HG03354 (cell line): ENCODE data around the gene MAEA.
A peak's percentile ranks its signal among the peaks of the same experiment; 100 is the strongest.

Experiments used
- ATAC-seq: cut with Tn5 transposase; IDR thresholded peaks from one replicate; pipeline ENCODE4 v1.9.1; 2021; ENCODE audit warnings: mild to moderate bottlenecking; ENCODE audit not compliant: unreplicated experiment, poor library complexity, severe bottlenecking

MAEA gene

DNA sequence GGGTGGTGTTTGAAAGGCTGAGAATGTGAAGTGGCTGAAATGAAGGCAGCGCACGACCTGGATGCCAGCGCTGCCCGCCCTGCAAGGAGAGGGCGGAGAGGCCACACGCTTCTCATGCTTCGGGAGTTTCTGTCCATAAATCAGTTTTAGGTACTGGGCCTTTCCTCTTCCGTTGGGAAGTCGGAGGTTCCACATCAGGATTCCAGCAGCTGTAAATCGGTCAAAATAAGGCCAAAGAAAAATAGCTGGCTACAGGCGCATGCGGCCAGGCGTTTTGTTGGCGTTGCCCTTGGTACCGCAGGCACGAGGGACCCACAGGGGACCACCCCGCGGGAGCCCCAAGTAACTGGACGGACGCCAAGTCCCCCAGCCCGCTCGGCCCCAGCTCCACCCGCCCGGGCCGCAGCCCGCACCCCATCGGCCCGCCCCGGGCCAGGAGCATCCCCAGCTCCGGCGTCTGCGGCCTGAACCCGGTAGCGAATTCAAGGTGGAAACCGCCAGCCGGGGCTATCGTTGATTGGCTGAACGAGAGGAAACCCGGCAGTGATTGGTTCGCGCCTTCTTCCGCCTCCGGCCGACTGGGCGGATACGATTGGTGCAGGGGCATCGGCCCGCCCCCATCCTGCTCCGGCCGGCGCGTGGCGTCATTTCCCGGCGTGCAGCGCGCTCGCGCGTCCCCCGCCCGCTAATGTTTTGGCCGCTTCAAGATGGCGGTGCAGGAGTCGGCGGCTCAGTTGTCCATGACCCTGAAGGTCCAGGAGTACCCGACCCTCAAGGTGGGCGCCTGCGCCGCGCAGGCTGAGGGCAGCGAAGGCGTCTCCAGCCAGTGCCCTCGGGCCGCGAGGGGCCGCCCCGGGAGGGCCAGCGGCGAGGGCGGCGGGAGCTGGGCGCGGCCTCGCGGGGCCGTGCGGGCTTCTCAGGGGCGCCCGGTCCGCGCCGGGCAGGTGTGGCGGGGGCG, at the start of gene MAEA:
Gene MAEA (plus strand): TSS at position 685 of the 958 bp plus-strand sequence. CDS start 23 bp downstream, at position 708.
- peak; percentile 96 for ATAC-seq

DNA sequence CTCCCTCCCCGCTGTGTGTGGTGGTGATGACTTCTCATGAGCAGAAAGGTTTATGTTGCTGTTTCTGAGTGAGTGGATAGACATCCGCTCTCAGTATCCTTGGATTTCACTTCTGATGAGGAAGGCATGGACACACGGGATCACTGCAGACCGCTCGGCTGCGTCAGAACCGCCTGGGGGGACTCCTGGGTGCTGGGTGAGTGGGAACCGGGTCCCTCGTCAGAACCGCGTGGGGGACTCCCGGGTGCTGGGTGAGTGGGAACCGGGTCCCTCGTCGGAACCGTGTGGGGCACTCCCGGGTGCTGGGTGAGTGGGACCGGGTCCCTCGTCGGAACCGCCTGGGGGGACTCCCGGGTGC, 49.8 kb upstream of the MAEA start:
- ATAC-seq, result no peak

DNA sequence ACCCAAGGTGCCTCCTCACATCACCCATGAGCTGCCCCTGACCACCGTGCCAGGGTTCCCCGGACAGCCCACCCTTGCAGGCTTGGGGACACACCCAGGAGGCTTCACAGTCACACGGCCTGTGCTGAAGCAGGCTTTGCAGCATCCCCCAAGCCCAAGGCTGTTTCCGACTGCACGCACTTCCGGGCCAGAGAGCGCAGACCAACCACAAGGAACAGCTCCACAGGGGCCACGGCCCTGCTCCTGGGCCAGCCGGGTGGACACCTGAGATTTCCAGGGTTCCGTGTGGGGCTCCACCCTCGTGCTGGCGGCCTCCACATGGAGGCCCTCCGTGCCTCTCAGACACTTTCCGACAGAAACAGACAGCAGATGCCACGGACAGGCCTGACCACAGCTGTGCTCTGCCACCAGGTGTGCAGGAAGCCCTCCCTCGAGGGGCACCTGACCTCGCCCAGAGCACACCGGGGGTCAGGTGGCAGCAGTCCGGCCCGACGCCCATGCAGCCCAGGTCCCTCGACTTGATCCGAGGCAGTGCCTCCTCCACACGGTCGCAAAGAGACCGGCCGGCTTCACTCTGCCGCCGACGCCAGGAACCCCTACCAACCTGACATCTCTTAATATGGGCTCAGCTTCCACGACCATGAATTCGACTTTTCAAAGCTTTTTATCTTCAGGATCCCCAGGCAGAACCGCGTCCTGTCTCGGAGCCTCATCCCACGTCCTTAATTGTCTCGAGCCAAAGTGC, 48.8 kb upstream of the MAEA start:
- no peak for ATAC-seq

DNA sequence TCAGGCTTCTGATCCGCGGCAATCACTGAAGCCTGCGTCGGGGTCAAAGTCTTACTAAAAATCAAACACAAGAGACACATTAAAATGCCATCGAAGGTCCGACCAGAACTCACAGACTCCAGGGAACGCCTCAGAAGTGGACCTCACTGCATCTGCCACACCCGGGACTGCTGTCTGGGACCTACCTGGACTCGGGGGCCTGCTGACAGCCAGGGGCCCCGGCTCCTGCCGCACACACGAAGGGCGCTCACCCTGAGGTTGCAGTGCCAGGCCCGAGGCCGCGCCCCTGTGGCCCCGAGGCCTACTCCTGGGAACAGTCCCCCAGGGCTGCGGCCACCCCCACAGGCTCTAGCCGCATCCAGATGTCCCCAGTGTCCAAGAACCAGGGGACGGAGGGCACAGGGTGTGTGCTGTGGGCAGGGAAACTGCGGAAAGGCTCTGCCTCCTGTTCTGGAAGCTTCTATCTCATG, 48.2 kb upstream of the MAEA start:
- no peak for ATAC-seq

DNA sequence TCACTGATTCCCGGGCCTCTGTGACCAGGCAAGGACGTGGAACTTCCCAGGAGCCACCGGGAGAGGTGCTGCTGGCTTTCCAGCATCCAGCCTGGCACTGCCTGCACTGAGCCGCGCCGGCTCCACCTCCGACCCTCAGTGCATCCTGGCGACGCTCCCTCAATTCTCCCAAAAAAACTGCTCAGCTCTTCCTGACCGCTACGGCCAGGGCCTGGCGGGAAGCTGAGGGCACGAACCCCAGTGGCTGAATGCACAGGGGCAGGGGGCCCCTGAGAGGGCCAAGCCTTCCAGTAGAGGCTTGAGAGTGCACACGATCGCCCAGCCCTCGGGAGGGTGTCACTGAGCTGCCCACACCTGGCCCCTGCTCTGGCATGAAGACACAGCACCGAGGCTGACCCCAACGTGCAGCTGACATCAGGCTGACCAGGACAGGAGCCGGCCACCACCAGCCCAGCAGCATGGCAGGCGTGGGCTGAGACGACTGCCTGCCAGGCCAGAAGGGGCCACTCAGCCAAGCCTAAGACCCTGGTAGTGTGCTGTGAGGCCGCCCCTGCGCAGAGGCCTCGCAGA, 47.7 kb upstream of the MAEA start:
- no peak for ATAC-seq

DNA sequence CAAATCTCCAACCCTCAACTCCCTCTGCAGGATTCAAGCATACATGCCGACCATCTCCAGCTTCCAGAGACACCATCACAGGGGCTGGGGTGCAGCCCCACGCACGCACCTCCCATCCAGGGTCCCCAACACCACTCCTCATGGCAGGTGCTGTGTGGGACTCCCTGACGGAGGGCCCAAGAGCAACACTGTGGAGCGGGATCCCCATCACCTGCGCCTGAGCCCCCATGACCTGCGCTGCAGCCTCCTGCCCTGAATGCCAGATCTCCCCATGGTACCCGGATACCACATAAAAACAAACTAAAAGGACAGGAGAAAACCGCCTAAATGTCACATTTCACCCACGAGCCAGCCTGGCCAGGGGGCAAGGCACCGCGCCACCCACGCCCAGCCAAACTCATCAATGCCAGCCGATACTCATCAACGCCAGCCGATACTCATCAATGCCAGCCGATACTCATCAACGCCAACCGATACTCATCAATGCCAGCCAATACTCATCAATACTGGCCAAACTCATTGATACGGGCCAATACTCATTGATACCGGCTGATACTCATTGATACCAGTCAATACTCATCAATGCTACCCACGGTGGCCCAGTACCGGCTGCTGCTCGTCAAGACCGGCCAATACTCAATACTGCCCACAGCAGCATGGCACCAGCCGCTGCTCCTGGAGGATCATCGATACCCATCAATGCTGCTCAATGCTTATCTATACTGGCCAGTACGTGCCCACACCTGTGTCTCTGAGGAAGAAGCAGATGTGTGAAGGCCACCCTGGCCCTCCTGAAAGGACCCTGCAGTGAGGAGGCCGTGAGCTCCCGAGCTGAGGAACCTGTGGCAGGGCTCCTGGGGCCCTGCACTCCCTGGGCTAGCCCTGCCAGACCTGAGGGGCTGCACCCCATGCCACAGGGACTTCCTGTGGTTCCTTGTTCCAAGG, 46.9 kb upstream of the MAEA start:
- no peak for ATAC-seq

DNA sequence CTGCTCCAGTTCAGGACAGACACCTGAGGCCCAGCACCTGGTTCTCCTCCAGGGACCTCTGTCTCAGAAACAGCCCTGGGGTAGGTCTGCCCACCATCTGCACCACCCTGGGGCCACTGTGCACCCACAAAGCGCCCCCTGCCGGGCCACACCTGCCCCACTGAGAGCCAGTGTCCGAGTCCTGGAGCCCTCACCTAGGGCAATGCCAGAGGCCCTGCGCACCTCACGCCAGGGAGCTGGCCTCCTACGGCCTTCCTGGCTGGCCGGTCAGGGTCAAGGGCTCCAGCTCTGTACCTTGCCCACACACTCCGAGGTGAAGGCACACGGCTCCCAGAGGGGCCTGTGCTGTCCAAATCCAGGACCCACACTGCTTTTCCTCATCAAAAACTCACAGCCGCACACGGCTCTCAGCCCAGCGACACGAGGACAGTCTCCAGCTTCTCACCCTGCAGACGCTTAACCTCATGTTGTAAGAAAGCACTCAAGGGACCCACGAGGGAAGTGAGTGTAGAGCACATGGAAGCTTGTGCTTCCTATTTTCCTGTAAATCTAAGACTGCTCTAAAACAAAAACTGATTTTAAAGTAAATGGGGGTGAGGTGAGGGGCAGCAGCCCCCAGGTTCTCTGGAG, 46.1 kb upstream of the MAEA start:
- ATAC-seq, result no peak

DNA sequence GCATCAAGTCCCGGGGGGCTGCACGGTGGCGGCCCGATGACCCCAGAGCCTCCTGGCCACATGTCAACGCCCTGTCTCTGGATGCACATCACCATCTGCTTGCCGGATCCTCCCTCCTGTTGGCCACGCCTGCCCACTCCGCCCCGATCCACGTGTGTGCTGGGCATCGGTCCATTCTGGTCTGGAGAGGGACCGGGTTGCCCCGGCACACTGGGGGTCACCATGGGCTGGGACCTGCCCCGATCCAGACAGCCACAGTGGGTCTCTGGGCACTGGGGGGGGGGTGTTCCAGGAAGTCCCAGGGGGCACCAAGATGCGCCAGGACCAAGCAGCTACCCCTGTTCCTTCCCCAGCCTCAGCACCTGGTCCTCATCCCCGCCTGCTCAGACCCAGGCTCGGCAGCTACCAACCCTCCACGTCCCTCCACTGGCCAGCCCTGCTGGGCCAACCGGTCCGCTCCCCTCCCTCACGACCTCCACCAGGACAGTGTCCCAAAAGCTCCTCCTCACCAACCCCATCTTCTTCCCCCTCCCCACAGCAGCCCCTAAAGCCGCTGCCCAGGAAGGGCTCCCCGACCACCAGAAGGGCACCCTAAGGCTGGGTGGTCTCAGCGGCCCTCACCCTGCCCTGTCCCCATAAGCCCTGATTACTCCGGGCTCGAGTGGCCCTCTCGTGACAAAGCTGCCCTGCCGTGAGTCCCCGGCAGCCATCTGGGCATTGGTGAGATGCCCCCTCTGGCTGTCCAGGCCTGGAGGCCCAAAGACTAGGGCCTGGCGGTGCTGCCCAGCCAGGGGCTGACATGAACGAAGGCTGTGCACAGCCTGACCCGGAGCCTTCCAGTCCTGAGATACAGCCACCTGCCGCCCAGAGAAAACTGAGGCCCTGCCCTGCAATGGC, 45.4 kb upstream of the MAEA start:
- ATAC-seq, result no peak

DNA sequence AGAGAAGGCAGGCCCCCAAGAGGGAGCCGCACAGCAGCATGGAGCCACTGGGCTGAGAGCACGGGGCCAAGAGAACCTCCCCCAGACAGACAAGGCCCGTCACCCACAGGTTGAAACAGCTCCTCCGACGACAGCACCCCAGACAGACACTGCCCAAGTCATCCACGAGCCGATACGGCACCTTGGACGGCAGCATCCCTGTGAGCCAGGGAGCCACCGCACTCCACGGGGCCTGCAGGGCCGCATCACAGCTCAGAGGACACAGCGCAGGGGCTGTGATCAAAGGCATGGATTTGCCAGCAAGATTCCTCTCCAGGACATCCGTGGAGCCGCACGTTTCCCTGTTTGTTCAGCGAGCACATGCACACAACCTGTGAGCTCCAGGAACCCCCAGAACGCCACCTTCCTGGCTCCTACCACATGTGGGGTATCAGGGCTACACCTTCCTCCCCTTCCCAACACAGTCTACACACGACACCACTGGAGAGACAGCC, 44.7 kb upstream of the MAEA start:
- no peak for ATAC-seq

DNA sequence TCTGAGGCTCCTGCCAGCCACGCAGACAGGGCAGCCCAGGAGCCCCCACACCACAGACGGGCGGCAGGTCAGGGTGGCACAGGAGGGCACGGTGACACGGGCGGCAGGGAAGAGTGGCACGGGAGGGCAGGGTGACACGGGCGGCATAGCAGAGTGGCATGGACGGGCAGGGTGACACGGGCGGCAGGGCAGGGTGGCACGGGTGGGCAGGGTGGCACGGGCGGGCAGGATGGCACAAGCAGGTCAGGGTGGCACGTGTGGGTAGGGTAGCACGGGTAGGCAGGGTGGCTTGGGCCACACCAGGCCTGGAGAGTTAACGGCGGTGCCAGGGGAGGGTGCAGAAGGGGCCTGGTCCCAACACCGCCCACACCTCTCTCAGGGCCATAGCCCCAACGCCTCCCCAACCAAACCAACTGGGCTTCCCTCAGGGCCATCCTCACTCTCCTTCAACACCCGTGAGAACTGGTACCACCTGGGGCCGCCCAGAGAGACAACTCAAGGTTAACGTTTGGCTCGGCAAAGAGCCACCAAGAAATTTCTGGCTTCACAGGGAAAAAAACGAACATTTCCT, 44.1 kb upstream of the MAEA start:
- ATAC-seq, result no peak

DNA sequence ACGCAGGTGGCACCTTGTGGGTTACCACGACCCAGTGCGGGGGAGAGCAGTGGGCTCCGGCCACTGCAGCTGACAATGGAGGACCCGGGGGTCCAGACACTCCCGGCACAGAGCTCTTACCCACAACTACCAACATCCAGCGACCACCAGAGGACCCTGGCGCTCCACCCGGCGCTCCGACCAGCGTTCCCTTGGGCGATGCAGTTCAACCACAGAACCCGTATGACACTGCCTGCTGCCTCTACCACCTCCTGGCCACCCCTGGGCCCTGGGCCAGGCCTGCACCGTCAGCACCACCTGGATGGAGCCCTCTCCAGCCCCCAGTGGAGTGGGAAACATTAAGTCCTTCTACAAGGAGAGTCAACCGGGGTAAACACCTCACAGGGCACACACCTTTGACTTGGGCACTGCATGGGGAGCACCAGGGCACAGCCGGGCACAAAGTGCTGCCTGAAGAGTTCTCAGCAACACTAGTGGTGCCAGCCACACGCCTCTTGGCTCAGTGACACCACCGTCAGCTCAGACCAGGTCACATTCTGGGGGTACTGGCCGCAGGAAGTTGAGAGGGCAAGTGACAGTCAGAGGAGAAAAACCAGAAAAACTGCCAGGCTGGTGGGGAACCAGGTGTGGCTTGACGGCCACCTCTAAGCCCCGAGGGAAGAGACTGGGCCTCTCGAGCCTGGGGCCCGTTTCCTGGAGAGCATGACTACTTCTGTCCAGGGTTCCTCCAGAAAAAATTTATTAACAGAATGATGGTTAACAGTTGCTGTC, 43.4 kb upstream of the MAEA start:
- no peak for ATAC-seq

DNA sequence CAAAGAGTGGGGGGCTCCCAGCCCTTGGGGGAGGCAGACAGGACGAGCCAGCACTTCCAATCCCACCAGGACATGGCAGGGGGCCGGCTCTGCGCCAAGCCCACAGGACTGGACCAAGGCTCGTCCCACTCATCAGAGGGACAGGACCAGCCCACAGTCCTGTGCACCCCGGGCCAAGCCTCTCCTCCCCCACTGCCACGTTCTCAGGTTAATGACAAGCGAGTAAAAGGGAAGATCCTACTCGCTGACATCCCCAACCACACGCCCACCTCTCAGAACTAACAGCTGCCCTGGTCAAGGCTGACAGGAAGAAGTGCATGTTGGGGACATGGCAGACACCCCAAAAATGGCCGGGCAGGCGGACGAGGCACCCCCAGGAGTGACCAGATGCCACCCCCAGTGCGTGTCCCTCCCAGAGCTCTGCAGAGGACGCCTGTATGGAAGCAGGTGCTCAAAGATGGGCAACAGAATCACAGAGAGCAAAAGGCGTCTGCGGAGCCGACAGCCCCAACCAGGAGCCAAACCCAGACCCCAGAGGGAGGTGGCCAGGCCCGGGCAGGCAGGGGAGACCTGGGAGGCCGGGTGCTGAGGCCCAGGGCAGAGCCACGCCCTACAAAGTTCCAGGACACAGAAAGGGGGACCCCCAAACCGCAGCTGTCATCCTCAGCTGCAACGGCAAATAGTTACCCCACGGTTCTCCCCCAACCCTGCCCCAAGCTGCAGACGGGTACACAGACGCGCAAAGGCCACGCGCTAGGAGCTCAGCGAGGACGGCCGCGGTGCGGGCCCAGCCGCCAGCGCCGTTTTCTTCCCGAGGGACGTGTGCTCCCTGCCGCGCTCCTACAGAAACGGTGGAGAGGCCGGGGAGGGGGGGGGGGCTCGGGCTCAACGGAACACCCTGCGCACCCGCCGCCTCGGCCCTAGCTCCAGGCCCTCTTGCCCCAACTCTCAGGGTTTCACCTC, 42.5 kb upstream of the MAEA start:
- ATAC-seq, result no peak

DNA sequence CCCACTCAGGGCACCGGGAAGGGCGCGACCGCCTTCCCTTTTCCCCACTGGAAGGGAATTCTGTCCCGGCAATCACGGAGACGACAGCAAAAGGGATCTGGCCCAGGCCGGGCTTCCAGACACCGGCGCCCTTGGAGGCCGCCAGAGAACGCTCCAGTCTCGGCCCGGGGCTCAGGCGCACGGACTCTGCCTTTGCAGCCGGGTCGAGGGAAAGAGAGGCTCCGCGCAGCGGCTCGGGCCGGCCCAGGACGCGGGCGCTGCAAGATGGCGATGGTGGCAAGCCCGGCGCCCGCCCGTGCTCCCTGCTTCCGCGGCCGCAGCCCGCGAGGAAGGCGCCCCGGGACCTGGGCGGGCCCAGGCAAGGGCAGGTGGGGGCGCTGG, 41.8 kb upstream of the MAEA start:
- ATAC-seq, result peak; percentile 26

DNA sequence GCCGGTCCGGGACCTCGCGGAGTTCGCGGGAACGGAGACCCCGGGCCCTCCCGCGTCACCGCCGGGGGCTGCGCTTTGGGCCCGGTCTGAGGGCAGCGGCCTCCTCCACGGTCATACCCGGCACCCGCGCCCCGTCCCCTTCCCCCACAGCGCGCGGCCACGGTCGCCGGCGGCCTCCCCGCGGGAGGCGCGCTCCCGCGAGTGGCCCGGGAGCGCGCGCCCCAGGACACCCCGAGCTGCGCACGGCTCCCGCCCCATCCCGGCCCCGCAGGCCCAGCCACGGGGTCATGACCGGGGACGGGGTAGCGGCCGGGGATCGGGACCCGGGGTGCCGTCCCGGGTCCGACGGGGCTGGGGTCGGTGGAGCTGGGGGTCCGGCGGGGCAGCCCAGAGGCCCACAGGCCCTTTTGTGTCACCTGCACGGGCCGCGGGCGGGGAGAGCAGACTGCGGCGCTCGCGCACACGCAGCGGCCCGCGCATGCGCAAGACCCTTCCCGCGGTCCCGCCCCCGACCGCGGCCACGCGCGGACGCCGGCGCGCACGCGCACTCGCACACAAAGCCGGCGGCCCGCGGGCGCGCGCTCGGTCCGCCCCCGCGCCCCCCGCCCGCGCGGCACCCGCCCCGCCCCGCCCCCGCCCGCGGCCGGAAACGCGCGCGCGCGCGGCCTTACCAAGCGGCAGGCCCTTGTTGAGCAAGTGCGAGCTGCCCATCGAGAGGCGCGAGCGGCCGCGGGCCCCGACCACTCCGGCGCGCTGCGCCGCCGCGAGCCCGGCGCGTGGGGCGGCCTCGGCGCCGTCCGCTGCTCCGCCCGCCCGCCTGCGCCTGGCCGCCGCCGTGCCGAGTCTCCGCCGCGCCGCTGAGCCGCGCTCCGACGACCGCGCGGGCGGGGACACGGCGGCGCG, 41.2 kb upstream of the MAEA start, which contains the start of gene CTBP1:
Gene CTBP1 (minus strand): TSS at position 886 of the 903 bp plus-strand sequence. CDS start 7,799 bp downstream, outside the sequence.
- ATAC-seq, result peak; percentile 48
